Endothelial cell (in vitro differentiated cells): ENCODE data around the gene VAV1. TPM values are rescaled to one million over a fixed set of nuclear protein-coding genes. Genes with fewer than 3 reads are reported as not detected.
"Not testable (repeated sequence)": the region's sequence is repeated elsewhere in the genome, so short reads cannot be mapped to it uniquely, and the experiment has no call there.

ENCODE experiments used
- DNase-seq: peaks from one replicate; pipeline ENCODE4 v3.0.0; 2021; ENCODE audit warnings: low spot score
- H3K27ac Mint-ChIP-seq: one replicate; pipeline ENCODE4 v1.8.0; 2021; ENCODE audit warnings: mixed read lengths, inconsistent platforms; ENCODE audit not compliant: unreplicated experiment
- H3K27me3 Mint-ChIP-seq: one replicate; pipeline ENCODE4 v1.8.0; 2021; ENCODE audit warnings: mild to moderate bottlenecking, moderate library complexity, mixed read lengths, inconsistent platforms; ENCODE audit not compliant: unreplicated experiment
- H3K36me3 Mint-ChIP-seq: one replicate; pipeline ENCODE4 v1.8.0; 2021; ENCODE audit warnings: mild to moderate bottlenecking, low read depth, mixed read lengths, inconsistent platforms; ENCODE audit not compliant: unreplicated experiment
- H3K4me1 Mint-ChIP-seq: one replicate; pipeline ENCODE4 v1.8.0; 2021; ENCODE audit warnings: mild to moderate bottlenecking, mixed read lengths, inconsistent platforms; ENCODE audit not compliant: unreplicated experiment
- H3K4me3 Mint-ChIP-seq: one replicate; pipeline ENCODE4 v1.8.0; 2021; ENCODE audit warnings: mild to moderate bottlenecking, mixed read lengths, inconsistent platforms; ENCODE audit not compliant: unreplicated experiment
- H3K9me3 Mint-ChIP-seq: one replicate; pipeline ENCODE4 v1.8.0; 2021; ENCODE audit warnings: mixed read lengths, inconsistent platforms; ENCODE audit not compliant: unreplicated experiment
- CTCF ChIP-seq: fragments of 200-600 bp; sonication (generic); IDR thresholded peaks from one replicate; pipeline ENCODE4 v1.5.0; 2021; ENCODE audit warnings: antibody characterized with exemption; ENCODE audit not compliant: unreplicated experiment
- total RNA-seq: library from RNA; stranded (reverse); fragmentation: NEBNext Ultra II Directional; extraction: Animal tissue kit (Norgen Biotek cat#: 25700); gene quantifications from one replicate; pipeline ENCODE4 v1.2.1, GENCODE V29; 2021; ENCODE audit not compliant: unreplicated experiment

The VAV1 gene
- total RNA-seq, 1 donor from 2014 or later = not detected

GRCh38 chr19:6828698-6829633 is 56.5 kb downstream of the VAV1 start:
- H3K4me1 Mint-ChIP-seq = no peaks in the 10 kb centered on the region
- DNase-seq = no peak
- H3K9me3 Mint-ChIP-seq = peaks cover 37% of the 10 kb centered on the region
- H3K4me3 Mint-ChIP-seq = no peak overlapping the region
- peaks cover 12% of the 10 kb centered on the region for H3K36me3 Mint-ChIP-seq
- no peak overlapping the region for H3K27ac Mint-ChIP-seq
- TF ChIP-seq CTCF = no peak
- peaks cover 6% of the 10 kb centered on the region for H3K27me3 Mint-ChIP-seq

GRCh38 chr19:6829829-6830228 is 57.3 kb downstream of the VAV1 start:
- not testable (repeated sequence) for H3K4me1 Mint-ChIP-seq

DNA sequence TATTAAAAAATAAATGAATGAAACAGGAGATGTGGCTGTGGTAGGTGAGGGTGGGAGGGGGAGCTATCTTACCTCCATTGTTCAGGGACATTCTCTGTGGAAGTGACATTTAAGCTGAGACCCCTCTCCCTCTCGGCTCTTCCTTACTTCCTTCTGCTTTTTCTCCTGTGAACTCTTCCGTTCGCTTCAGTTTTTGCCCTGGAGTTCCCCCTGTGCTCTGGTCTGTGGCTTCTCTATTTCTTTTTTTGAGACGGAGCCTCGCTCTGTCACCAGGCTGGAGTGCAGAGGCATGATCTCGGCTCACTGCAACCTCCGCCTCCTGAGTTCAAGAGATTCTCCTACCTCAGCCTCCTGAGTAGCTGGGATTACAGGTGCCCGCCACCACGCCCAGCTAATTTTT is 58.6 kb downstream of the VAV1 start:
- DNase-seq, H3K4me3 Mint-ChIP-seq, H3K27ac Mint-ChIP-seq, H3K27me3 Mint-ChIP-seq, H3K4me1 Mint-ChIP-seq: not testable (repeated sequence)
- H3K36me3 Mint-ChIP-seq = peaks cover 12% of the 10 kb centered on the region
- peaks cover 37% of the 10 kb centered on the region for H3K9me3 Mint-ChIP-seq

More at GRCh38 chr19:6829829-6830228, 57.3 kb downstream of the VAV1 start:
- DNase-seq, H3K4me3 Mint-ChIP-seq, H3K27me3 Mint-ChIP-seq, H3K27ac Mint-ChIP-seq: not testable (repeated sequence)
- Mint-ChIP-seq H3K9me3 (peaks cover 37% of the 10 kb centered on the region), H3K36me3 (peaks cover 12% of the 10 kb centered on the region)

- no peak for DNase-seq
- Mint-ChIP-seq H3K27ac (no peak overlapping the region), H3K9me3 (peaks cover 46% of the 10 kb centered on the region), H3K36me3 (peaks cover 17% of the 10 kb centered on the region), H3K4me3 (peak overlapping the region; percentile 78), H3K4me1 (no peaks in the 10 kb centered on the region), H3K27me3 (peaks cover 3% of the 10 kb centered on the region)
- no peak for TF ChIP-seq CTCF
Observed at GRCh38 chr19:6832412-6832811, 59.9 kb downstream of the VAV1 start.

DNA sequence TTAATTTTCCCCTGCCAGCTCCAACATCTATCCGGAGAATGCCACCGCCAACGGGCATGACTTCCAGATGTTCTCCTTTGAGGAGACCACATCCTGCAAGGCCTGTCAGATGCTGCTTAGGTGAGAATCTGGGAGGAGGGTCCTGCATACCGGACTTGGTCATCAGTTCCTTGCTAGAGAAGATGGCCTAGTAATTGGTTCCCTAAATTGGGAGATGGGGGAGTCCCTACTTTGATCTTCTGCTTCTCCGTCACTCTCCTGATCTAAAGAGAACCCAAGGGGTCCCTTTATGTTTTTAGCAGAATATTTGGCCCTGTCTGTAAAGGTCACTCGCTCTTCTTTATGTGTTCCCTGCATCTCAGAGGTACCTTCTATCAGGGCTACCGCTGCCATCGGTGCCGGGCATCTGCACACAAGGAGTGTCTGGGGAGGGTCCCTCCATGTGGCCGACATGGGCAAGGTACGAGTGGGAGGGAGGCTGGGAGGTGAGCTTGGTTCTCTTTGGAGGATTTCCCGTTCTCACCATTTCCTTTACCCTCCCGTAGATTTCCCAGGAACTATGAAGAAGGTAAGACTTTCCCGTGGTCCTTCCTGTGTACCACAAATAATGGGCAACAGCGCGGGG is 60.8 kb downstream of the VAV1 start:
- Mint-ChIP-seq H3K4me3 (no peak overlapping the region), H3K36me3 (peaks cover 21% of the 10 kb centered on the region), H3K4me1 (no peaks in the 10 kb centered on the region), H3K27me3 (peaks cover 3% of the 10 kb centered on the region), H3K9me3 (peaks cover 49% of the 10 kb centered on the region), H3K27ac (no peak overlapping the region)
- DNase-seq = no peak
- TF ChIP-seq CTCF = no peak

- DNase-seq = no peak
- Mint-ChIP-seq H3K27ac (no peak overlapping the region), H3K4me3 (no peak overlapping the region), H3K4me1 (no peaks in the 10 kb centered on the region), H3K9me3 (peaks cover 47% of the 10 kb centered on the region), H3K27me3 (no peaks in the 10 kb centered on the region), H3K36me3 (peaks cover 18% of the 10 kb centered on the region)
- TF ChIP-seq CTCF = no peak
Observed at GRCh38 chr19:6834433-6834832, 61.9 kb downstream of the VAV1 start.
